ENCODE measurements around the gene ZDHHC24. TPM values are rescaled to one million over a fixed set of nuclear protein-coding genes. Genes with fewer than 3 reads are reported as not detected.

The ZDHHC24 gene
- total RNA-seq, 1 donor from 2014 or later, result 16.5 TPM

GRCh38 chr11:66498506-66498905 lies 47.3 kb downstream of the ZDHHC24 start:
- Histone ChIP-seq H3K9me3 (no peaks in the 10 kb centered on the region), H3K27me3 (no peaks in the 10 kb centered on the region), H3K36me3 (peaks cover 0 to 25% of the 10 kb centered on the region in 2 donors), H3K27ac (no peak overlapping the region), H3K4me1 (no peaks in the 10 kb centered on the region), H3K4me3 (no peak overlapping the region)
- intact Hi-C loops (cut with DNase I), result no loop called here
- TF ChIP-seq POLR2AphosphoS5 (IDR thresholded peaks at IDR 0.05; ENCODE audit: insufficient read depth in 1 of 2, low read depth in 1 of 2) (no peak), POLR2A (IDR thresholded peaks at IDR 0.05) (no peak)
- TF ChIP-seq, protein P1, sequence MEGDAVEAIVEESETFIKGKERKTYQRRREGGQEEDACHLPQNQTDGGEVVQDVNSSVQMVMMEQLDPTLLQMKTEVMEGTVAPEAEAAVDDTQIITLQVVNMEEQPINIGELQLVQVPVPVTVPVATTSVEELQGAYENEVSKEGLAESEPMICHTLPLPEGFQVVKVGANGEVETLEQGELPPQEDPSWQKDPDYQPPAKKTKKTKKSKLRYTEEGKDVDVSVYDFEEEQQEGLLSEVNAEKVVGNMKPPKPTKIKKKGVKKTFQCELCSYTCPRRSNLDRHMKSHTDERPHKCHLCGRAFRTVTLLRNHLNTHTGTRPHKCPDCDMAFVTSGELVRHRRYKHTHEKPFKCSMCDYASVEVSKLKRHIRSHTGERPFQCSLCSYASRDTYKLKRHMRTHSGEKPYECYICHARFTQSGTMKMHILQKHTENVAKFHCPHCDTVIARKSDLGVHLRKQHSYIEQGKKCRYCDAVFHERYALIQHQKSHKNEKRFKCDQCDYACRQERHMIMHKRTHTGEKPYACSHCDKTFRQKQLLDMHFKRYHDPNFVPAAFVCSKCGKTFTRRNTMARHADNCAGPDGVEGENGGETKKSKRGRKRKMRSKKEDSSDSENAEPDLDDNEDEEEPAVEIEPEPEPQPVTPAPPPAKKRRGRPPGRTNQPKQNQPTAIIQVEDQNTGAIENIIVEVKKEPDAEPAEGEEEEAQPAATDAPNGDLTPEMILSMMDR (IDR thresholded peaks at IDR 0.05), result no peak
- no peak for DNase-seq (ENCODE audit: extremely low spot score in 2 of 2)

- Histone ChIP-seq H3K4me1 (no peaks in the 10 kb centered on the region), H3K27me3 (no peaks in the 10 kb centered on the region), H3K36me3 (peaks cover 0 to 34% of the 10 kb centered on the region in 2 donors), H3K27ac (no peak overlapping the region), H3K4me3 (no peak overlapping the region), H3K9me3 (no peaks in the 10 kb centered on the region)
- DNase-seq (ENCODE audit: extremely low spot score in 2 of 2), result no peak
- intact Hi-C loops (cut with DNase I), result no loop called here
- TF ChIP-seq POLR2A (IDR thresholded peaks at IDR 0.05) (no peak), POLR2AphosphoS5 (IDR thresholded peaks at IDR 0.05; ENCODE audit: insufficient read depth in 1 of 2, low read depth in 1 of 2) (no peak)
- TF ChIP-seq, protein P1 (IDR thresholded peaks at IDR 0.05), result no peak
These were observed 48.6 kb downstream of the ZDHHC24 start for GRCh38 chr11:66497206-66497605.

DNA sequence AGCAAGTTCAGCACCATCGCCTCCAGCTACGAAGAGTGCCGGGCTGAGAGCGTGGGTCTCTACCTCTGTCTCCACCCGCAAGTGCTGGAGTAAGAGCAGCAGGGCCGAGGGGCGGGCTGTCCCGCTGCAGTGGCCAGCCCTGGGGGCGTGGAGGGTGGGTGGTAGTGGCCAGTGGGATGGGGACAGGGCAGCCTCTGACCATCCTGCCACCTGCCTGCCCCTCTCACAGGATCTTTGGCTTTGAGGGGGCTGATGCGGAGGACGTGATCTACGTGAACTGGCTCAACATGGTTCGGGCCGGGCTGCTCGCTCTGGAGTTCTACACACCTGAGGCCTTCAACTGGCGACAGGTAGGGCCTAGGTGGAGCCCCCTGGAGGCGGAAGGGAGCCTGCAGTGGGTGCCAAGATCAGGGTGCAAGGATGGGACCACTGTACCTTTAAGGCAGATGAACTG lies 50.4 kb downstream of the ZDHHC24 start:
- TF ChIP-seq, protein P1 (IDR thresholded peaks at IDR 0.05), result no peak
- TF ChIP-seq POLR2AphosphoS5 (IDR thresholded peaks at IDR 0.05; ENCODE audit: insufficient read depth in 1 of 2, low read depth in 1 of 2) (no peak), POLR2A (IDR thresholded peaks at IDR 0.05) (no peak)
- Histone ChIP-seq H3K4me1 (no peaks in the 10 kb centered on the region), H3K27ac (no peak overlapping the region), H3K9me3 (no peaks in the 10 kb centered on the region), H3K36me3 (peaks cover 0 to 34% of the 10 kb centered on the region in 2 donors), H3K27me3 (no peaks in the 10 kb centered on the region), H3K4me3 (no peak overlapping the region)
- intact Hi-C loops (cut with DNase I), result no loop called here
- DNase-seq (ENCODE audit: extremely low spot score in 2 of 2), result no peak

DNA sequence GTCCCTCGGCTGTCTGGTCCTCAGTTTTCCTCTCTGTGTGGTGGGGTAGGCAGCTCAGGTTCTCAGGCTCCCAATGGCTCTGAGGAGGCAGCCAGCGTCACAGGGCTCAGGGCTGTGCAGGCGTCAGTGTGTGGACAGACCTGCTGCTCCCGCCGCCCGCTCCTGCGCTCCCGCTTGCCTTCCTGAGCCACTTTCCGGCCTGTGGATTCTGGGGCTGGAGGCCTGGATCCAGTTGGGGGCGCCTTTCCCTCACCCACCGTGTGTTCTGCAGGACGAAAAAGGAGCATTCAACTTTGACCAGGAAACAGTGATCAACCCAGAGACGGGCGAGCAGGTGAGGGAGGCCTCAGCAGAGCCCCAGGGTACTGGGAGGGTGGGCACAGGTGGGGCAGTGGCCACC lies 50.9 kb downstream of the ZDHHC24 start:
- intact Hi-C loops (cut with DNase I), result no loop called here
- no peak for DNase-seq (ENCODE audit: extremely low spot score in 2 of 2)
- Histone ChIP-seq H3K9me3 (no peaks in the 10 kb centered on the region), H3K27me3 (no peaks in the 10 kb centered on the region), H3K27ac (no peak overlapping the region), H3K36me3 (peaks cover 0 to 34% of the 10 kb centered on the region in 2 donors), H3K4me1 (no peaks in the 10 kb centered on the region), H3K4me3 (no peak overlapping the region)
- TF ChIP-seq POLR2A (IDR thresholded peaks at IDR 0.05), result no peak
- TF ChIP-seq POLR2AphosphoS5 (IDR thresholded peaks at IDR 0.05; ENCODE audit: insufficient read depth in 1 of 2, low read depth in 1 of 2), result no peak
- TF ChIP-seq, protein P1 (IDR thresholded peaks at IDR 0.05), result no peak

DNA sequence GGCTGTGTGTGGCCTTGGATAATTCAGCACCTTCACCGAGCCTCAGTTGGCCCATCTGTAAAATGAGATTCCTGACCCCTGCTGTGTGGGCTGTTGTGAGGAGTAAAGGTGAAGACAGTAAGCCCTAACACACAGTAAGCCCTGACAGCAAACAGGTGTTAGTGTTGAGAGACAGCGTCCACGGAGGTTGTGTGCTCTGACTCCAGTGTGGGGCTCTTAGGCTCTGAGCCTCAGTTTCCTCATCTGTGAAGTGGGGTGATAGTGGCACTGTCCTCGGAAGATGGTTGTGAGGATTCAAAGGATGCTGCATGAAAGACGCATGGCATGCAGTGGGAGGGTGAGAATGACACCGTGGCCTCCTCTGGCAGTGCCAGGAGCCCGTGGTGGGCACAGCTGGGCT lies 51.4 kb downstream of the ZDHHC24 start:
- TF ChIP-seq, protein P1 (IDR thresholded peaks at IDR 0.05), result no peak
- TF ChIP-seq POLR2AphosphoS5 (IDR thresholded peaks at IDR 0.05; ENCODE audit: insufficient read depth in 1 of 2, low read depth in 1 of 2), result no peak
- no peak for TF ChIP-seq POLR2A (IDR thresholded peaks at IDR 0.05)
- no peaks in the 10 kb centered on the region for H3K9me3 ChIP-seq
- H3K4me3 ChIP-seq, result no peak overlapping the region
- no peaks in the 10 kb centered on the region for H3K4me1 ChIP-seq
- DNase-seq (ENCODE audit: extremely low spot score in 2 of 2), result no peak
- no peak overlapping the region for H3K27ac ChIP-seq
- H3K36me3 ChIP-seq, result peaks cover 0 to 31% of the 10 kb centered on the region in 2 donors
- intact Hi-C loops (cut with DNase I), result no loop called here
- no peaks in the 10 kb centered on the region for H3K27me3 ChIP-seq
